Activated CD8-positive, alpha-beta memory T cell treated with anti-CD3 and anti-CD28 coated beads, Interleukin-2, amount 10 ng/mL, durations not matched to agents 7 days and 5 days (primary cell): Measurements from ENCODE around the gene SLC26A1. TPM values are rescaled to one million over a fixed set of nuclear protein-coding genes. Genes with fewer than 3 reads are reported as not detected.

Experiments
- ATAC-seq: fragments of 150-1000 bp; cut with Tn5 transposase; one replicate; pipeline ENCODE4 v1.10.0; 2021; ENCODE audit warnings: moderate library complexity
- CTCF ChIA-PET: fragments of 350-600 bp; sonication (Branson Sonifier 250); formaldehyde crosslinking; loops from one replicate; lab custom pipeline; 2021; ENCODE audit warnings: antibody characterized with exemption; lab: Charles Lee
- DNase-seq: peaks from one replicate; pipeline ENCODE4 v3.0.0-alpha.2; 2020
- H3K27ac Mint-ChIP-seq: one replicate; pipeline ENCODE4 v1.8.0; 2021; ENCODE audit warnings: mild to moderate bottlenecking, mixed read lengths
- H3K27me3 Mint-ChIP-seq: one replicate; pipeline ENCODE4 v1.8.0; 2021; ENCODE audit warnings: mixed read lengths
- H3K36me3 Mint-ChIP-seq: one replicate; pipeline ENCODE4 v1.8.0; 2021; ENCODE audit warnings: mild to moderate bottlenecking, mixed read lengths
- H3K4me1 Mint-ChIP-seq: one replicate; pipeline ENCODE4 v1.8.0; 2021; ENCODE audit warnings: mixed read lengths
- H3K4me3 Mint-ChIP-seq: one replicate; pipeline ENCODE4 v1.8.0; 2021; ENCODE audit warnings: mild to moderate bottlenecking, moderate library complexity, mixed read lengths
- H3K9me3 Mint-ChIP-seq: one replicate; pipeline ENCODE4 v1.8.0; 2022; ENCODE audit warnings: low read depth, mixed read lengths
- total RNA-seq, 2 experiments: library from RNA; stranded (reverse); gene quantifications; one replicate each; pipeline ENCODE4 v1.2.3, GENCODE V29; 2021

The SLC26A1 gene, protein sequence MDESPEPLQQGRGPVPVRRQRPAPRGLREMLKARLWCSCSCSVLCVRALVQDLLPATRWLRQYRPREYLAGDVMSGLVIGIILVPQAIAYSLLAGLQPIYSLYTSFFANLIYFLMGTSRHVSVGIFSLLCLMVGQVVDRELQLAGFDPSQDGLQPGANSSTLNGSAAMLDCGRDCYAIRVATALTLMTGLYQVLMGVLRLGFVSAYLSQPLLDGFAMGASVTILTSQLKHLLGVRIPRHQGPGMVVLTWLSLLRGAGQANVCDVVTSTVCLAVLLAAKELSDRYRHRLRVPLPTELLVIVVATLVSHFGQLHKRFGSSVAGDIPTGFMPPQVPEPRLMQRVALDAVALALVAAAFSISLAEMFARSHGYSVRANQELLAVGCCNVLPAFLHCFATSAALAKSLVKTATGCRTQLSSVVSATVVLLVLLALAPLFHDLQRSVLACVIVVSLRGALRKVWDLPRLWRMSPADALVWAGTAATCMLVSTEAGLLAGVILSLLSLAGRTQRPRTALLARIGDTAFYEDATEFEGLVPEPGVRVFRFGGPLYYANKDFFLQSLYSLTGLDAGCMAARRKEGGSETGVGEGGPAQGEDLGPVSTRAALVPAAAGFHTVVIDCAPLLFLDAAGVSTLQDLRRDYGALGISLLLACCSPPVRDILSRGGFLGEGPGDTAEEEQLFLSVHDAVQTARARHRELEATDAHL
- total RNA-seq, result not detected

DNA sequence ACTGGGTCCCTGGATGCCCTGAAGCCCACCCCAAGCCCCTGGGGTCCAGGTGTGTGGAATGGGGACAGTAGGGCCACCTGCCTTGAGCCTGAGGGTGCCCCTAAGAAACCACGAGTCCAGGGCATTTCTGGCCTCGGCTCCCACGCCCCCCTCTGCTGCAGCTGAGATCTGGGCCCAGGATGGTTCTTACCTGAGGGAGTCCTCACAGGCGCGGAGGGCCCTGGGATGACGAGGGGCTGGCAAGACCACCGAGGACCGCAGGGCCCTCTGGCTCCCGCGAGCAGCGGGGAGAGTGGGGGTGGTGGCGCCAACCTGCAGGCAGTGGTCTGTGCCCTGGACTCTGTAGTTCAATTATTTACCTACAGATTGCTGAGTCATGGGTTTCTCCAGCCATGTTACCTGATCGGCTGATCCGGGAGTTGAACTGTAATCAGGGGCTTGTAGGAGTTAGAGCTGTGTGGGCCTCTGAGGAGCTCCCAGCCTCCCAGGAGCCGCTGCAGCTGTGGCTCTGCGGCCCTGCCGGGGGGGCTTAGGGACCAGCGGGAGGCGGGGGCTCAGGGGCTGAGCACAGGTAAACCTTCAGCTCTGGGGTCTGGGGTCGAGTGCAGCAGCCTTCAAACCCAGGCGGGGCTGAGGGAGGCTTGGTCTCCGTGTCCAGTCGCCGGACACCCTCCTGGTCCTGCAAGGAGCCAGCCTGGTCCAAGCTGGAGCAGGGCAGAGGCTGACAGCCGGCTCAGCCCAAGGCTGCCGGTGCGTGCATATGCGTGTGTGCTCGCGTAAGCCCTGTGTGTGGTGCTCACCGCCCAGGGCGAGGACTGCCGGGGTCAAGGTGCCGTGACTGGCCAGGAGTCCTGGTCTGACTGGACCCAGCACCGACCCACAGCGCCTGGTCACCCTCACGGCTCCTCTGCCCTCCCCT, at the start of gene SLC26A1:
SLC26A1 (minus strand) TSS at position 294 of the 919 bp plus-strand sequence. CDS start 1,701 bp downstream, outside the sequence.
- H3K9me3 Mint-ChIP-seq, result no peaks in the 10 kb centered on the region
- DNase-seq (no peak), ATAC-seq (no peak)
- H3K4me3 Mint-ChIP-seq, result no peak within 1 kb of the TSS
- peaks cover 17% of the 10 kb centered on the region for H3K27me3 Mint-ChIP-seq
- H3K27ac Mint-ChIP-seq, result no peak within 1 kb of the TSS
- CTCF ChIA-PET, result no interaction called here
- H3K36me3 Mint-ChIP-seq, result no peaks in the 10 kb centered on the region
- peaks cover 1% of the 10 kb centered on the region for H3K4me1 Mint-ChIP-seq

DNA sequence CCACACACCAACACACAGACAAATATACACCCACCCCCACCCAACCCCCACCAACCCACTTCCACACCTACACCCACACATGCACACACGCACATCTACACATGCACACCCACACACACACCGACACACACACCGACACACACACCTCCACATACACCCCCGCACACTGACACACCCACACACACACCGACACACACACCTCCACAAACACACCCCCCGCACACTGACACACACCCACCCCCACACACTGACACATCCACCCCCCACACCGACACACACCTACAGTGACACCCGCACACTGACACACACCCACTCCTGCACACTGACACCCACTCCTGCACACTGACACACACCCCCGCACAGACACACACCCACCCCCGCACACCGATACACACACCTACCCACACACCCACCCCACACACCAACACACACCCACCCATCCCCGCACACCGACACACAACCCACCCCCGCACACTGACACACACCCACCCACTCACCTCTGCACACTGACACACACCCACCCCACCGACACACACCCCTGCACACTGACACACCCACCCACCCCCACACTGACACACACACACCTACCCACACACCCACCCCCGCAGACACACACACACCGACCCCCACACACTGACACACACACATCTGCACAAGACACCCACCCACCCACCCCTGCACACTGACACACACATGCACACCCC, 49.3 kb upstream of the SLC26A1 start:
- no peaks in the 10 kb centered on the region for H3K4me1 Mint-ChIP-seq
- H3K4me3 Mint-ChIP-seq, result no peak overlapping the region
- peaks cover 2% of the 10 kb centered on the region for H3K36me3 Mint-ChIP-seq
- ATAC-seq (no peak), DNase-seq (no peak)
- no peak overlapping the region for H3K27ac Mint-ChIP-seq
- CTCF ChIA-PET, result no interaction called here
- peaks cover 8% of the 10 kb centered on the region for H3K27me3 Mint-ChIP-seq
- no peaks in the 10 kb centered on the region for H3K9me3 Mint-ChIP-seq

GRCh38 chr4:1041936-1042330, 48.7 kb upstream of the SLC26A1 start:
- Mint-ChIP-seq H3K36me3 (peaks cover 2% of the 10 kb centered on the region), H3K4me3 (no peak overlapping the region), H3K4me1 (no peaks in the 10 kb centered on the region), H3K27me3 (peaks cover 6% of the 10 kb centered on the region), H3K27ac (no peak overlapping the region), H3K9me3 (no peaks in the 10 kb centered on the region)
- no peak for ATAC-seq
- DNase-seq, result no peak
- CTCF ChIA-PET, result no interaction called here

DNA sequence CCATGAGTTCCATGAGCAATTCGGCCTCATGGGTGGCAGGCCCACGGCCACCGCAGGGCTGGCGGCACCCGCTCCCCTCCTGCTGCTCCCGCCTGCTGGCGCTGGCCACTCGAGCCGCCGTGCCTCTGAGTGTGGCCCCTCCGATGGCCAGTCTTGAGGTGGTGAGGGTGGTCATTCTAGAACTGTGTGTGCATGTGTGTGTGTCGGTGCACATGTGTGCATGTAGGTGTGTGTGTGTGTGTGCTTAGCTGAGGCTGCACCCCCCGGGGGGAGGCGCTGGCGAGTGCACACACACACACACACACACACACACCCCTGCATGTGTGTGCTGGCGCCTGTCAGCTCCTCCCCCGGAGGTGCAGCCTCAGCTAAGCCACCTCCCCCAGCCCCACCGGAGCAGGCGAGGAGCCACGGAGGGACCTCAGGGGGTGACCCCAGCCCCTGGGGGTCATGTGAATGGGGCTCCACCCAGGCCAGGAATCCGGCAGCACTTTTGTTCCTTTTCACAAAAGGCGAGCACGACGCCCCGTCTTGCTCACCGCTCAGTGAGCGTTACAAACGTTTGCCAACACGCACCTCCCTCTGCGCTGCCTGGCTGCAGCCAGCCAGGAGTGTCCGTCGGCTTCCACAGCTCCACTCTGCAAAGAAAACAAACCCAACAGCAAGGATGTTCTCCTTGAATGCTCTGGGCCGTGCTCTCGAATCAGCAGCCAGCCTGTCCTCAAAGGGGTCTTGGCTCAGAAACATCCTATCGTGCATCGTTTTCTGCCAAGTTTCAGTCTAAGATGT, 48.1 kb upstream of the SLC26A1 start:
- no peak for DNase-seq
- H3K9me3 Mint-ChIP-seq, result no peaks in the 10 kb centered on the region
- no peak overlapping the region for H3K4me3 Mint-ChIP-seq
- H3K27ac Mint-ChIP-seq, result no peak overlapping the region
- no peaks in the 10 kb centered on the region for H3K36me3 Mint-ChIP-seq
- H3K27me3 Mint-ChIP-seq, result peaks cover 4% of the 10 kb centered on the region
- no peaks in the 10 kb centered on the region for H3K4me1 Mint-ChIP-seq
- CTCF ChIA-PET, result no interaction called here
- no peak for ATAC-seq

DNA sequence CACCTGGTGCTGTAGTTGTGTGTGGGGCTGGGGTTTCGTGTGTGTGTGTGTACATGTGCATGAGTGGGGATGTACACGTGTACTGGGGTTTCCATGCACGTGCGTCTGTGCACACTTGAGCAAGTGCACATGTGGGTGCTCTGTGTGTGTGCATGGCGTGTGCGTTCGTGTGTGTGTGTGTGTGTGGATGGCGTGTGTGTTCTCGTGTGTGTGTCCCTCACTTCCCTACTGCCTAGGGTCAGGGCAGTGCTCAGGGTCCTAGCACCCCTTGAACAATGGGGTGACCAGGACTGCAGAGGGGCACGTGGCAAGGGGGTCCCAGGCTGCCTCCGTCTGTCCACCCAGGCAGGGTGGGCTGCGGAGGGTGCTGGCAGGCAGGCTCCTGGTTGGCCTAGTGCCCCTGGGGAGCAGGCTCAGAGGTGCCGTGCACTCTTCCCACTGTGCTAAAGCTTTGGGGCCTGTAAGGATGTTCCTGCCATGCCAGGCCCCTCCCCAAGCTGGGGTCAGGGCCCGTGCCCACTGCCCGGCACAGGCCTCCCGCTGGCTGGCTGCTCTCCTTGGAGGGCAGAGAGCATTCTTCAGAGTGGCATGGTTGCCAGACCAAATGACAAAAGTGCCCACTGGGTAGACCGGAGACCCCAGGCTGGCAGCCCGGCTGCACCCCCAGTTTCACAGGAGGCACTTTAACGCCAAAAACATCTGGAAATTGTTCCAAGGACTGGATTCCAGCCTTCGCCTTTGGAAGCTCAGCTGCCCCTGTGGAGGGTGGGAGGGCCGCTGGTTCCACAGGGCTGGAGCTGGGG, 47.3 kb upstream of the SLC26A1 start:
- CTCF ChIA-PET, result no interaction called here
- no peak overlapping the region for H3K4me3 Mint-ChIP-seq
- H3K27ac Mint-ChIP-seq, result no peak overlapping the region
- no peaks in the 10 kb centered on the region for H3K36me3 Mint-ChIP-seq
- peaks cover 4% of the 10 kb centered on the region for H3K27me3 Mint-ChIP-seq
- H3K4me1 Mint-ChIP-seq, result no peaks in the 10 kb centered on the region
- no peaks in the 10 kb centered on the region for H3K9me3 Mint-ChIP-seq
- no peak for DNase-seq
- ATAC-seq, result no peak

DNA sequence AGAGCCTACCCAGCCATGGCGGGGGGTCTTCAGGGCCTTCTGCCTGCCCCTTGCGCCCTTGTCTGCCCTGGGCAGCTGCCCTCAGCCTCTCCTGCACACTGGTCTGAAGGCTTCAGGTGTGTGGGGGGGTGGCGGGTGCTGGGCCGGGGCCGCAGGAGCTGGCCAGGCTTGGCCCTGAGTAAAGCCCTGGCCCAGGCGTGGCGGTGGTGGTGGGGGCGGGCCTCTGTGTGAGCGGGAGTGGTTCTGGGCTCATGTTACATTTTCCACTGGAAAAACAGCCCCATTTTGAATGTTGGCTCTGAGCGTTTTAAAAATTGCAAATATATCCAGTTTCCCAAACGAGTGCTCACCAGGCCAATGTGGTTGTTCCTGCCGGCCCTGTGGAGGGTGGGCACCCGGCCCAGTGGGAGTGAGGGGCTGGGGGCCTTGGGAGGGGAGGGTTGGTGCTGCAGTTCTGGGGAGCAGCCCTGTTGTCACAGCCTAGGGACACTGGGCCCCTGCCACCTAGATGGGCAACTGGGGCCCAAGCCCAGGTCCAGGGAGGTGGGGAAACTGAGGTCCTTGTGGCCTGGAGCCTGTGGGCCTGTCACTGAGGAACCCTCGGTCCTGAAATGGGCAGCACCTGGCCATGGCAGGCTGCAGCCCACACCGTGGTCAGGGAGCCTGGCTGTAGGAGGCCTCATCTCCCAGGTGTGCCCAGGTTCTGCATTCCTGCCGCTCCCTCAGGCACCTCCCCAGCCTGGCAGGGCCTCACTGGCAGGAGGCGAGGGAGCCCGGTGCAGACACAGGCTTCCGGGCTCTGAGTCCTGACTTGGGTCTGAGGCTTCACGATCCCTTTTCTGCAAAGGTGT, 46.5 kb upstream of the SLC26A1 start:
- Mint-ChIP-seq H3K9me3 (no peaks in the 10 kb centered on the region), H3K27ac (no peak overlapping the region), H3K4me1 (no peaks in the 10 kb centered on the region), H3K36me3 (no peaks in the 10 kb centered on the region), H3K4me3 (no peak overlapping the region), H3K27me3 (no peaks in the 10 kb centered on the region)
- DNase-seq, result no peak
- no peak for ATAC-seq
- CTCF ChIA-PET, result no interaction called here

- Mint-ChIP-seq H3K4me3 (no peak overlapping the region), H3K27ac (no peak overlapping the region), H3K36me3 (no peaks in the 10 kb centered on the region), H3K27me3 (no peaks in the 10 kb centered on the region), H3K4me1 (no peaks in the 10 kb centered on the region), H3K9me3 (no peaks in the 10 kb centered on the region)
- ATAC-seq (no peak), DNase-seq (no peak)
- CTCF ChIA-PET, result no interaction called here
These were observed 45.8 kb upstream of the SLC26A1 start for GRCh38 chr4:1038948-1039492.

DNA sequence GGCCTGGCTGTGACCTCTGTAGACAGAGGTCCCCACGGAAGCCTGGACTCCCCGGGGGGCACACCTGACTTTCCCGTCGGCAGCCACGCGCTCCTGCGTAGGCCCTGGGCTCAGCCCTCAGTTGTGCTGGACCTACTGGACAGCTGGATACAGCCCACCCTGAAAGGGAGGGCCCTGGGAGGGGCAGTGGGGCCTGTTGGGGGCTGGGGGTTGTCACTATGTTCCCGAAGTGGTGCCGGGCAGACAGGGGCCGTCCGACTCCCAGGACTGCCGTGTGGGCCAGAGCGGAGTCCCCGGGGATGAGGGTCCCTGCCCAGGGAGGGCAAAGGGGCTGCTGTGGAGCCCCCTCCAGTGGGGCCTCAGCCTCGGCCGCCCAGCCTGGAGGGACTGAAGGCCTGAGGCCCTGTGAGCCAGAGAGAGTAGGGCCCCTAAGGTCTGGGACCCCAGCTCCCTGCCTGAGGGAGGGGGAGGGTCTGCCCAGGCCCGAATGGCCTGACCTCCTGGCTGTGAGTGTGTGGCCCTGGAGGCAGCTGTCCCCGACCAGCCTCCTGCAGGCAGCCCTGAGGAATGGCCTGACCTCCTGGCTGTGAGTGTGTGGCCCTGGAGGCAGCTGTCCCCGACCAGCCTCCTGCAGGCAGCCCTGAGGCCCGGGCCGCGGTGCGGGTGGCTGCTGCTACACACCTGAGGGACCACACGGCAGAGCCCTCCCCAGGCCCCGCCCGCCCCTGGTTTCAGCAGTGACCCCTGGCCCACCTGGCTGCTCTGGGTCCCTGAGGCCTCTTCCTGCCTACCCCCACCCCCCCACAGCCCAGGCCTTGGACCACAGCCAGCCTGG, 44.0 kb upstream of the SLC26A1 start:
- DNase-seq (no peak), ATAC-seq (no peak)
- no peaks in the 10 kb centered on the region for H3K4me1 Mint-ChIP-seq
- H3K9me3 Mint-ChIP-seq, result no peaks in the 10 kb centered on the region
- no peaks in the 10 kb centered on the region for H3K36me3 Mint-ChIP-seq
- no peak overlapping the region for H3K4me3 Mint-ChIP-seq
- no peaks in the 10 kb centered on the region for H3K27me3 Mint-ChIP-seq
- CTCF ChIA-PET, result no interaction called here
- no peak overlapping the region for H3K27ac Mint-ChIP-seq

- no peak overlapping the region for H3K4me3 Mint-ChIP-seq
- no peaks in the 10 kb centered on the region for H3K27me3 Mint-ChIP-seq
- no peaks in the 10 kb centered on the region for H3K4me1 Mint-ChIP-seq
- ATAC-seq (no peak), DNase-seq (no peak)
- no peaks in the 10 kb centered on the region for H3K9me3 Mint-ChIP-seq
- no peak overlapping the region for H3K27ac Mint-ChIP-seq
- H3K36me3 Mint-ChIP-seq, result no peaks in the 10 kb centered on the region
- CTCF ChIA-PET, result no interaction called here
These were observed 42.9 kb upstream of the SLC26A1 start for GRCh38 chr4:1036095-1036494.

DNA sequence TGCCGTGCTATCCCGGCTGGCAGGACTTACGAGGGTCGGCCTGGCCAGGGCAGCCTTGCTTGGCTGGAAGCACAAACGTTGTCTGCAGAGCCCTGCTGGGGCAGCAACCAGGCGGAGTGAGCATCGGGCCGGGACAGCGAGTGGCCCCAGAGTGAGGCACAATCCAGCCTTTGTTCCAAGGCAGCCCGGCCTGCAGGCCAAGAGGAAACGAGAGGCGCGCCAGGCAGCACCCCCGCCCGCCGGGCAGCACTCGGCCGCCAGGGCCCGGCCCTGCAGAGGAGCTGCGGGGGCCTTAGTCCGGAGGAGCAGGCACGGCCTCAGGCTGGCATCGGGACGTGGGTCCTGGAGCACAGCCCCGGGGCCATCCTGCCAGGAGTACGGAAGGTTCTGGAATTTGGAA, 42.3 kb upstream of the SLC26A1 start:
- no peak for ATAC-seq
- DNase-seq, result no peak
- H3K4me3 Mint-ChIP-seq, result no peak overlapping the region
- no peaks in the 10 kb centered on the region for H3K9me3 Mint-ChIP-seq
- no peaks in the 10 kb centered on the region for H3K27me3 Mint-ChIP-seq
- H3K36me3 Mint-ChIP-seq, result no peaks in the 10 kb centered on the region
- H3K27ac Mint-ChIP-seq, result no peak overlapping the region
- H3K4me1 Mint-ChIP-seq, result no peaks in the 10 kb centered on the region
- CTCF ChIA-PET, result no interaction called here
